ENCODE results near the gene ADARB2.
"Not testable (repeated sequence)": the region's sequence is repeated elsewhere in the genome, so short reads cannot be mapped to it uniquely, and the experiment has no call there.

The ADARB2 gene

GRCh38 chr10:1538531-1539061 lies 198.7 kb downstream of the ADARB2 start:
- no peak for DNase-seq

GRCh38 chr10:1538121-1538520 lies 199.2 kb downstream of the ADARB2 start:
- no peak for DNase-seq

- not testable (repeated sequence) for DNase-seq
Observed at GRCh38 chr10:1537449-1537848, 199.9 kb downstream of the ADARB2 start.

- no peak for DNase-seq
Observed at GRCh38 chr10:1536341-1536740, 201.0 kb downstream of the ADARB2 start.

GRCh38 chr10:1535301-1535965 lies 201.9 kb downstream of the ADARB2 start:
- no peak for DNase-seq

- no peak for DNase-seq
Observed at GRCh38 chr10:1534820-1535219, 202.5 kb downstream of the ADARB2 start.

- DNase-seq, result no peak
Observed at GRCh38 chr10:1532636-1533035, 204.7 kb downstream of the ADARB2 start.

GRCh38 chr10:1531883-1532597 lies 205.3 kb downstream of the ADARB2 start:
- no peak for DNase-seq

- no peak for DNase-seq
Observed at GRCh38 chr10:1530871-1531517, 206.3 kb downstream of the ADARB2 start.

GRCh38 chr10:1529806-1530413 lies 207.4 kb downstream of the ADARB2 start:
- DNase-seq, result no peak

- DNase-seq, result no peak
Observed at GRCh38 chr10:1527951-1528350, 209.4 kb downstream of the ADARB2 start.

GRCh38 chr10:1526436-1527055 lies 210.8 kb downstream of the ADARB2 start:
- DNase-seq, result no peak

GRCh38 chr10:1525354-1526162 lies 211.8 kb downstream of the ADARB2 start:
- no peak for DNase-seq

- no peak for DNase-seq
Observed at GRCh38 chr10:1524540-1524939, 212.8 kb downstream of the ADARB2 start.

- no peak for DNase-seq
Observed at GRCh38 chr10:1523221-1523620, 214.1 kb downstream of the ADARB2 start.

GRCh38 chr10:1522237-1522636 lies 215.1 kb downstream of the ADARB2 start:
- DNase-seq, result no peak

GRCh38 chr10:1521741-1522140 lies 215.6 kb downstream of the ADARB2 start:
- DNase-seq, result no peak

GRCh38 chr10:1520909-1521565 lies 216.3 kb downstream of the ADARB2 start:
- no peak for DNase-seq

GRCh38 chr10:1519391-1519790 lies 217.9 kb downstream of the ADARB2 start:
- no peak for DNase-seq

- no peak for DNase-seq
Observed at GRCh38 chr10:1517684-1518083, 219.6 kb downstream of the ADARB2 start.

GRCh38 chr10:1516492-1517165 lies 220.7 kb downstream of the ADARB2 start:
- no peak for DNase-seq
